Hindlimb muscle (tissue), 1 donor: ENCODE results near the gene DHX16. TPM values are rescaled to one million over a fixed set of nuclear protein-coding genes. Genes with fewer than 3 reads are reported as not detected.

Experiments
- DNase-seq: peaks from one replicate; pipeline ENCODE4 v3.0.0-alpha.2; 2013
- polyA plus RNA-seq: library from polyadenylated mRNA; unstranded; fragments of 120-200 nt; gene quantifications from one replicate; pipeline ENCODE4 v1.2.1, GENCODE V29; 2013; ENCODE audit not compliant: insufficient read length

Gene DHX16
- polyA plus RNA-seq, 1 donor = 27.7 TPM

GRCh38 chr6:30691208-30691847, 18.5 kb upstream of the DHX16 start:
- DNase-seq = no peak

- DNase-seq = peak; percentile 93
Observed at GRCh38 chr6:30690403-30691207, 17.8 kb upstream of the DHX16 start, which contains the start of gene NRM. TSS of gene NRM (minus strand) at chr6:30690984. CDS start at chr6:30690974, 10 bp downstream.

GRCh38 chr6:30689985-30690384, 17.2 kb upstream of the DHX16 start:
- DNase-seq = no peak

- no peak for DNase-seq
Observed at GRCh38 chr6:30689022-30689865, 16.4 kb upstream of the DHX16 start.

- no peak for DNase-seq
Observed at GRCh38 chr6:30688569-30688968, 15.8 kb upstream of the DHX16 start.

- no peak for DNase-seq
Observed at GRCh38 chr6:30687659-30688431, 15.0 kb upstream of the DHX16 start.

- peak; percentile 95 for DNase-seq
Observed at GRCh38 chr6:30686908-30687658, 14.3 kb upstream of the DHX16 start.

GRCh38 chr6:30686009-30686907, 13.5 kb upstream of the DHX16 start, which contains the start of gene PPP1R18:
TSS of gene PPP1R18 (minus strand) at chr6:30686645. CDS start at chr6:30686018, 627 bp downstream.
- peak; percentile 80 for DNase-seq

- no peak for DNase-seq
Observed at GRCh38 chr6:30685157-30686008, 12.6 kb upstream of the DHX16 start.

GRCh38 chr6:30684386-30685156, 11.8 kb upstream of the DHX16 start:
- no peak for DNase-seq

GRCh38 chr6:30683980-30684338, 11.2 kb upstream of the DHX16 start:
- DNase-seq = no peak

- no peak for DNase-seq
Observed at GRCh38 chr6:30683183-30683979, 10.6 kb upstream of the DHX16 start.

- DNase-seq = peak; percentile 63
Observed at GRCh38 chr6:30682143-30683117, 9.6 kb upstream of the DHX16 start.

- no peak for DNase-seq
Observed at GRCh38 chr6:30681766-30682142, 8.9 kb upstream of the DHX16 start.

GRCh38 chr6:30679765-30680535, 7.1 kb upstream of the DHX16 start:
- DNase-seq = no peak
